Psoas muscle (tissue), 8 donors: ENCODE data around the gene POLR3E. TPM values are rescaled to one million over a fixed set of nuclear protein-coding genes. Genes with fewer than 3 reads are reported as not detected.

Source experiments
- ATAC-seq, 4 donors: fragments of 200-7000 bp; cut with Tn5 transposase; one replicate each; pipeline ENCODE4 v1.9.1; 2020; ENCODE audit warnings: moderate library complexity in 3 of 4, mild to moderate bottlenecking in 2 of 4
- DNase-seq, 2 donors: peaks; one replicate each; pipeline ENCODE4 v3.0.0-alpha.2; 2020
- H3K27ac ChIP-seq: fragments of 200-600 bp; one replicate; pipeline ENCODE4 v1.8.0; 2022
- H3K27me3 ChIP-seq, 3 donors: fragments of 200-600 bp in 1 of 3; one replicate each; pipeline versions ENCODE4 v1.6.1 to v1.8.0; 2013 to 2022; ENCODE audit warnings: low read length in 2 of 3, mild to moderate bottlenecking in 2 of 3, moderate library complexity in 1 of 3; ENCODE audit not compliant: insufficient read depth in 3 of 3
- H3K36me3 ChIP-seq, 2 donors: fragments of 200-600 bp in 1 of 2; one replicate each; pipeline versions ENCODE4 v1.6.1 to v1.8.0; 2013 to 2022; ENCODE audit warnings: low read depth in 1 of 2, mild to moderate bottlenecking in 1 of 2, moderate library complexity in 1 of 2; ENCODE audit not compliant: insufficient read depth in 1 of 2
- H3K4me1 ChIP-seq: fragments of 200-600 bp; one replicate; pipeline ENCODE4 v1.8.0; 2022
- H3K4me3 ChIP-seq: fragments of 200-600 bp; one replicate; pipeline ENCODE4 v1.8.0; 2022; ENCODE audit warnings: mild to moderate bottlenecking
- H3K9me3 ChIP-seq: fragments of 200-600 bp; one replicate; pipeline ENCODE4 v1.8.0; 2022
- WGBS, 3 donors: extraction: QIAGEN DNeasy Blood & Tissue Kit; methylation state at CpG; one replicate each; pipeline versions ENCODE4 v1.1.6 to v1.1.7; 2013; 5-methylcytosine and 5-hydroxymethylcytosine counted together
- intact Hi-C, 2 donors: fragments of 100-400 bp; cut with DNase I; formaldehyde crosslinking; loops; one replicate each; pipeline versions ENCODE4 v1.11.0 to v1.14.2; 2022
- polyA plus RNA-seq, 3 donors: library from polyadenylated mRNA; stranded (reverse); fragments of 200-250 nt; gene quantifications; one replicate each; pipeline ENCODE4 v1.2.3, GENCODE V29; 2013
- total RNA-seq, 4 donors: library from RNA; stranded (reverse); fragmentation: NEBNext Ultra II Directional in 2 of 4; extraction: Animal tissue kit (Norgen Biotek cat#: 25700) in 2 of 4; gene quantifications; one replicate each; pipeline versions ENCODE4 v1.2.1 to v1.2.4, GENCODE V29; 2021 to 2023
- TF ChIP-seq, protein P1 (sequence below): fragments of 200-600 bp; IDR thresholded peaks from one replicate; pipeline ENCODE4 v1.8.0; 2022; ENCODE audit warnings: antibody characterized with exemption
- donor health status: healthy with polysubstance abuse.
- donor health status: DM: no; HTN: no; CAD: no; lungs with moderate emphysema.
- donor health status: Bipolar disorder and iron deficiency.
- donor health status: healthy.
- donor health status: DM: yes; HTN: yes; CAD: no.
- donor health status: DM: no; HTN: no; CAD: no.
- donor health status: DM: no; HTN: no; CAD: no.
- donor health status: DM: yes; HTN: yes; CAD: no.

Gene POLR3E
- total and polyA plus RNA-seq, 7 donors = 45.6 to 119 (median 90.1) TPM

DNA sequence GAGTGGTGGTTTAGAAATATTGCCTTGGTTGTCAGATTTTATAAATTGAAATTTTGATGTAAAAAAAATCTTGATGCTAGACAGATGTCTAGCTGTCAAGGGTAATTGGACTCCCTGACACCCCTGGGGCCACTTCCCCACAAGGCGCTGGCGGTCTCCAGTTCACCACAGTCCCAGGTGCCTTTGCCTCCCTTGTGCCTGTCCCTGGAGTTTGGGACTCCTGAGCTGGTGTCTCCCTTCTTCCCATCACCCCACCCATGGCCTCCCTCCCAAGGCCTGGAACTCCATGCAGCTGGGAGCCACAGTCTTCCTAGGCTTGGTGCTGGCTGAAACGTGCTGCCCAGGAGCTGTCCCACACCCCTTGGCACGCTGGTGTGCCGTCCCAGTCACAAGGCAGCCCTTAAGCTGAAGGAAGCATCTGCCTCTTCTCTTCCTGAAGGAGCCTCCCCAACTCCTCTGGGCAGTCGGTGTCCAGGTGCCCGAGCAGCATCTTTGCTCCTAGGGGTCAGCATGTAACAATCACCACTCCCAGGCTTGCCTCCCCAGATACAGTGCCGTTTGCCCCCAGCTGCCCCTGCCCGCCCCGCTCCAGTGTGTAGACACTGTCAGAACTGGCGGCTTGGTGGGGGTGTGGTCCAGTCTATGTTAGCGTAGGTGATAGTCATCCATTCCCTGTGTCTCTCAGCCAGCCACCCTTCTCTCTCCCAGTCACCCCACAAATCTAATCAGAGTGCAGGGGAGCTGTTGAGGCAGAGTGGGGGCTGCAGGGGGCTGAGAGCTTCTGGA is 26.2 kb downstream of the POLR3E start:
- ATAC-seq (no peak), DNase-seq (no peak)
- Histone ChIP-seq H3K9me3 (no peaks in the 10 kb centered on the region), H3K4me1 (peaks cover 1% of the 10 kb centered on the region), H3K27ac (no peak overlapping the region), H3K4me3 (no peak overlapping the region), H3K27me3 (no peaks in the 10 kb centered on the region), H3K36me3 (peaks cover 5 to 92% of the 10 kb centered on the region in 2 donors)
- intact Hi-C loops = loop anchor here (5.0 to 10.0 kb wide), 3 partner anchors 94 to 1136 kb away; no protein-coding TSS in a partner anchor
- WGBS, 3 donors = 90 to 91% (median 90%) methylated on average over 12 of the region's 12 CpGs
- TF ChIP-seq, protein P1, sequence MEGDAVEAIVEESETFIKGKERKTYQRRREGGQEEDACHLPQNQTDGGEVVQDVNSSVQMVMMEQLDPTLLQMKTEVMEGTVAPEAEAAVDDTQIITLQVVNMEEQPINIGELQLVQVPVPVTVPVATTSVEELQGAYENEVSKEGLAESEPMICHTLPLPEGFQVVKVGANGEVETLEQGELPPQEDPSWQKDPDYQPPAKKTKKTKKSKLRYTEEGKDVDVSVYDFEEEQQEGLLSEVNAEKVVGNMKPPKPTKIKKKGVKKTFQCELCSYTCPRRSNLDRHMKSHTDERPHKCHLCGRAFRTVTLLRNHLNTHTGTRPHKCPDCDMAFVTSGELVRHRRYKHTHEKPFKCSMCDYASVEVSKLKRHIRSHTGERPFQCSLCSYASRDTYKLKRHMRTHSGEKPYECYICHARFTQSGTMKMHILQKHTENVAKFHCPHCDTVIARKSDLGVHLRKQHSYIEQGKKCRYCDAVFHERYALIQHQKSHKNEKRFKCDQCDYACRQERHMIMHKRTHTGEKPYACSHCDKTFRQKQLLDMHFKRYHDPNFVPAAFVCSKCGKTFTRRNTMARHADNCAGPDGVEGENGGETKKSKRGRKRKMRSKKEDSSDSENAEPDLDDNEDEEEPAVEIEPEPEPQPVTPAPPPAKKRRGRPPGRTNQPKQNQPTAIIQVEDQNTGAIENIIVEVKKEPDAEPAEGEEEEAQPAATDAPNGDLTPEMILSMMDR = no peak

DNA sequence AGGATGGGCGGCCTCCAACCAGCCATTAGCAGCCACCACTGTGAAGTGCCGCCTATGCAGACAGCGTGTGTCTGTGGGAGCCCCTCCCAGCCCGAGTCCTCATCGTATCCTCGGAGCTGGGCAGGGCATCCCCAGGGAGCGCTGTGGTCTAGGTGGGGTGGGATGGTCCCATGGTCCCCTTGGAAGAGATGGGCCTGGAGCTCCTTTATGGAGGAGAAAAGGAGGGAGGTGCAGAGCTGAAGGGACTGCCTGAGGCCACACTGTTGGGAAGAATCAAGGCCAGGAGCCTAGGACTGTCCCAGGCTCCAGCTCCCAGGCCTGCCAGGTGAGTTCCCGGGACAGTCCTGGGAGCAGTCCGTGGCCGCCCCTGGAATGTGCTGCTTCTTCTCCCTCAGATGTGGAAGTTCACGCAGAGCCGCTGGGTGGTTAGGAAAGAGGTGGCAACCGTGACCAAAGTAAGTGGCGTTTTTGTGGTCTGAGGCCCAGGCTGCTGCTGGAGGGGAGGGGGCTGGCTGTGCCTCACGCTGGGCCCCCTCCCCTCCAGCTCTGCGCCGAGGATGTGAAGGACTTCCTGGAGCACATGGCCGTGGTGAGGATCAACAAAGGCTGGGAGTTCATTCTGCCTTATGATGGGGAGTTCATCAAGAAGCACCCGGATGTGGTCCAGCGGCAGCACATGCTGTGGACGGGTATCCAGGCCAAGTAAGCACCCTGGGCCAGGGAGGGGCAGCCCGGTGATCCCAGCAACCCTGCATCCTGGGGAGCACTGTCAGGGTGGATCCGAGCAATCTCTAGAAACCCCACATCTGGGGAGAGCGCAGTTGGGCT is 27.0 kb downstream of the POLR3E start:
- no peak overlapping the region for H3K4me3 ChIP-seq
- intact Hi-C loops = loop anchor here (5.0 to 10.0 kb wide), 3 partner anchors 93 to 1137 kb away; no protein-coding TSS in a partner anchor
- H3K4me1 ChIP-seq = no peaks in the 10 kb centered on the region
- H3K36me3 ChIP-seq = peaks cover 5 to 94% of the 10 kb centered on the region in 2 donors
- DNase-seq (no peak), ATAC-seq (no peak)
- H3K27me3 ChIP-seq = no peaks in the 10 kb centered on the region
- 87 to 90% (median 89%) methylated on average over 24 of the region's 24 CpGs for WGBS, 3 donors
- H3K9me3 ChIP-seq = no peaks in the 10 kb centered on the region
- H3K27ac ChIP-seq = no peak overlapping the region
- TF ChIP-seq, protein P1 = no peak

DNA sequence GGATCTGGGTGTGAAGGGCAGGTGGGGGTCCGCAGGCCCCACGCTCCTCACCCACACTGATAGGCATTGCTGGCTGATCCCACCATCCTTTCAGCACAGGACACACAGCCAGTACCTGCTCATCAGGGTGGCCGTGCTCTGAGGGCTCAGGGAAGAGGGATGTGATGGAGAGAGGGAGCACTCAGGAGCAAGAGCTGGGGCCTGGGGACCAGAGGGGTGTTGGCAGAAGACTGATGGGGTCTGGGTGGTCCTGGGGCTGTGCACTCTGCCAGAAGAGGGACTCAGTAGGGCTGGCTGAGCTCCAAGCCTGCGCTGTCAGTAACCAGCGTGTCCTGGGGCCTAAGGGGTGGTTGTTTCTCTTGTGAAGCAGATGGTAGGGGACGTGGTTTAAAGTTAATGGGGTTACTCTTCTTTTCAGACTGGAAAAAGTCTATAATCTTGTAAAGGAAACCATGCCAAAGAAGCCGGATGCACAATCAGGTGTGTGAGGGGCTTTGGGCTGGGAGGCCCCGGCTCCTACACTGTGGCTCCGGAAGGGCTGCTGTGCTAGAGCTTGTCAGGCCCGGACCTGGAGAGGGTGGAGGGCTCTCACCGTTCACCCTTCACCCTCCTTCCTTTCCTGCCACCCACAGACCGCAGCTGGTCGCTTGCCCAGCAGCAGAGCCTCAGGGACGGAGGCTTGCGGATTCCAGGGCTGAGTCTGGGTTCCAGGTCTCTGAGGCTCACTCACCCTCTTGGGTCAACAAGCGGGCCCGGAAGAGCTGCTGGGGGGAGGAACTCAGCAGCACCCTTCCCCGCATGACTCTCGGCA is 27.8 kb downstream of the POLR3E start:
- Histone ChIP-seq H3K36me3 (peaks cover 5 to 94% of the 10 kb centered on the region in 2 donors), H3K27ac (no peak overlapping the region), H3K4me1 (no peaks in the 10 kb centered on the region), H3K4me3 (no peak overlapping the region), H3K27me3 (no peaks in the 10 kb centered on the region), H3K9me3 (no peaks in the 10 kb centered on the region)
- TF ChIP-seq, protein P1 = no peak
- WGBS, 3 donors = 86 to 92% (median 88%) methylated on average over 19 of the region's 19 CpGs
- intact Hi-C loops = loop anchor here (5.0 to 10.0 kb wide), 3 partner anchors 92 to 1138 kb away; no protein-coding TSS in a partner anchor
- ATAC-seq = no peak
- DNase-seq = no peak

DNA sequence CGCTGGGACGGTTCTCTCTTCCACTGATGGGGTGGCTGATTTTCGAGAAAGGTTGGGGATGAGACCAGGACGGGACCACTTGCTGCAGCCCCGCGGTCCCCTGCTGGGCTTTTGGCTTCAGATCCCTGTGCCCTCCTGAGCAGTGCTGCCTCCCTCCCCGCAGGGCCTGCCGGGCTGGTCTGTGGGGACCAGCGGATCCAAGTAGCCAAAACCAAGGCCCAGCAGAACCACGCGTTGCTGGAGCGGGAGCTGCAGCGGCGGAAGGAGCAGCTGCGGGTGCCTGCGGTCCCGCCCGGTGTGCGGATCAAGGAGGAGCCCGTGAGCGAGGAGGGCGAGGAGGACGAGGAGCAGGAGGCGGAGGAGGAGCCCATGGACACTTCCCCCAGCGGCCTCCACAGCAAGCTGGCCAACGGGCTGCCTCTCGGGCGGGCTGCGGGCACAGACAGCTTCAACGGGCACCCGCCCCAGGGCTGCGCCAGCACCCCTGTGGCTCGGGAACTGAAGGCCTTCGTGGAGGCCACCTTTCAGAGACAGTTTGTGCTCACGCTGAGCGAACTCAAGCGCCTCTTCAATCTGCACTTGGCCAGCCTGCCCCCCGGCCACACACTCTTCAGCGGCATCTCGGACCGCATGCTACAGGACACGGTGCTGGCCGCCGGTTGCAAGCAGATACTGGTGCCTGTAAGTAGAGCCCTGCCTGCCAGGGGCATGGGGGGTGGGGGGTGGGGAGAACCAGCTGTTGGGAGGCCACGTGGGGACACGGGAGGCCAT is 28.6 kb downstream of the POLR3E start:
- Histone ChIP-seq H3K9me3 (no peaks in the 10 kb centered on the region), H3K27me3 (no peaks in the 10 kb centered on the region), H3K4me3 (no peak overlapping the region), H3K36me3 (peaks cover 5 to 93% of the 10 kb centered on the region in 2 donors), H3K4me1 (no peaks in the 10 kb centered on the region), H3K27ac (no peak overlapping the region)
- no peak for DNase-seq
- intact Hi-C loops = loop anchor here in 1 of 2 donors (10.0 kb wide), 1 partner anchor 99 kb away; no protein-coding TSS in a partner anchor
- TF ChIP-seq, protein P1 = no peak
- 81 to 88% (median 82%) methylated on average over 46 of the region's 46 CpGs for WGBS, 3 donors
- ATAC-seq = peak; percentile 10 to 54 (median 48)
